Measurements from ENCODE around the gene CPNE9.
A peak's percentile ranks its signal among the peaks of the same experiment; 100 is the strongest.

The CPNE9 gene

GRCh38 chr3:9716801-9717555, 13.3 kb downstream of the CPNE9 start:
- no peak for DNase-seq (ENCODE audit: low read depth in 2 of 2)

- DNase-seq (ENCODE audit: low read depth in 2 of 2) = no peak
Measured at GRCh38 chr3:9717563-9717962, 13.9 kb downstream of the CPNE9 start.

GRCh38 chr3:9718118-9718517, 14.5 kb downstream of the CPNE9 start:
- DNase-seq (ENCODE audit: low read depth in 2 of 2) = no peak

GRCh38 chr3:9721015-9721699, 17.5 kb downstream of the CPNE9 start:
- DNase-seq (ENCODE audit: low read depth in 2 of 2) = no peak

- DNase-seq (ENCODE audit: low read depth in 2 of 2) = no peak
Measured at GRCh38 chr3:9721700-9722060, 18.0 kb downstream of the CPNE9 start.

GRCh38 chr3:9725775-9726515, 22.3 kb downstream of the CPNE9 start:
- DNase-seq (ENCODE audit: low read depth in 2 of 2) = no peak

GRCh38 chr3:9727041-9727595, 23.5 kb downstream of the CPNE9 start:
- DNase-seq (ENCODE audit: low read depth in 2 of 2) = peak; percentile 34 to 43

GRCh38 chr3:9727743-9728142, 24.1 kb downstream of the CPNE9 start:
- DNase-seq (ENCODE audit: low read depth in 2 of 2) = no peak

GRCh38 chr3:9729419-9729818, 25.8 kb downstream of the CPNE9 start:
- DNase-seq (ENCODE audit: low read depth in 2 of 2) = no peak

- no peak for DNase-seq (ENCODE audit: low read depth in 2 of 2)
Measured at GRCh38 chr3:9730657-9731205, 27.1 kb downstream of the CPNE9 start.

GRCh38 chr3:9731206-9732079, 27.8 kb downstream of the CPNE9 start, which contains the start of gene BRPF1:
Gene BRPF1, plus strand, starts transcription at chr3:9731735. Its CDS starts 2,406 bp downstream, at chr3:9734141.
- peak; percentile 99 to 100 for DNase-seq (ENCODE audit: low read depth in 2 of 2)

- peak in 1 of 2 donors; percentile 33 for DNase-seq (ENCODE audit: low read depth in 2 of 2)
Measured at GRCh38 chr3:9732080-9732739, 28.6 kb downstream of the CPNE9 start.

- no peak for DNase-seq (ENCODE audit: low read depth in 2 of 2)
Measured at GRCh38 chr3:9732740-9733115, 29.1 kb downstream of the CPNE9 start.

GRCh38 chr3:9736831-9737230, 33.2 kb downstream of the CPNE9 start:
- DNase-seq (ENCODE audit: low read depth in 2 of 2) = no peak

- no peak for DNase-seq (ENCODE audit: low read depth in 2 of 2)
Measured at GRCh38 chr3:9739181-9739580, 35.5 kb downstream of the CPNE9 start.

GRCh38 chr3:9742560-9742959, 38.9 kb downstream of the CPNE9 start:
- no peak for DNase-seq (ENCODE audit: low read depth in 2 of 2)

- no peak for DNase-seq (ENCODE audit: low read depth in 2 of 2)
Measured at GRCh38 chr3:9743548-9743947, 39.9 kb downstream of the CPNE9 start.

- DNase-seq (ENCODE audit: low read depth in 2 of 2) = no peak
Measured at GRCh38 chr3:9744162-9744561, 40.5 kb downstream of the CPNE9 start.

- no peak for DNase-seq (ENCODE audit: low read depth in 2 of 2)
Measured at GRCh38 chr3:9745521-9745920, 41.9 kb downstream of the CPNE9 start.

GRCh38 chr3:9746330-9746729, 42.7 kb downstream of the CPNE9 start:
- no peak for DNase-seq (ENCODE audit: low read depth in 2 of 2)

GRCh38 chr3:9747267-9747666, 43.6 kb downstream of the CPNE9 start:
- DNase-seq (ENCODE audit: low read depth in 2 of 2) = no peak

Measured in stimulated activated CD8-positive, alpha-beta memory T cell treated with anti-CD3 and anti-CD28 coated beads, Interleukin-2, amount 100 ng/mL, for 48 hours (primary cell).